ENCODE data around the gene GSE1. TPM values are rescaled to one million over a fixed set of nuclear protein-coding genes. Genes with fewer than 3 reads are reported as not detected.

The GSE1 gene
- total and polyA plus RNA-seq, 9 of the 15 experiments (the other 6 are each of a cell fraction or from before 2014, with no cell fraction given) = 12.2 to 244 (median 57.9) TPM

DNA sequence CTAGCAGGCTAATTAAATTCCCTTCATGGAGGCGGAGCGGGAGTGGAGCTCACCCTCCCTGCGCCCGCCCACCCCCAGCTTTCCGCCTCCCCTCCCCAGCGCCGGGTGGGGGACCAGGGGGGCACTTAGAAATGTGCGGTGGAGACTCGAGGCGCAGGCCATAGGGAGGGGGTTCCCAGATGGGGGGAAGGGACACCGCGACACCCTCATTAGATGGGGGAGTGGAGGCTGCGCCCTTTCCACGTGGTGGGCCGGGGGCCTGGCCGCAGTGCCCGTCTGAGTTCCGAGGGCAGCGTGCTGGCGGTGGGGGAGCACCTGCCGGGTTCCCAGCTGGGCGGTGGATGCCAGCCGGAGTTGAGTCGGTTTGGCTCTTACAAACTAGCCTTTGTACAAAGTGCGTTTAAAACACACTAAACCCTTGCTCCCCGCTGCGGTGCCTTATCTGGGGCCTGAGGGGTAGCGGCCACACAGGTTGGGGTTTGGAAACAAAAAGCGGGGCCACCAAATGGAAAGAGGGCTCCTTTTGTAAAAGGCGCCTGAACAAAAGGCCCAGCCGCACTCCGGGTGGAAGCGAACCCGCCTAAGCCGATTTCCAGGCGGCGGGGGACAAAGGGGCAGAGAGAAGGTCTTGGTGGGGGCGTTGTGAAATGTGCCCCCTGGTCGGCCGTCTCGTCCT lies 1.4 kb downstream of the GSE1 start (continued):
- TF ChIP-seq, protein P1, sequence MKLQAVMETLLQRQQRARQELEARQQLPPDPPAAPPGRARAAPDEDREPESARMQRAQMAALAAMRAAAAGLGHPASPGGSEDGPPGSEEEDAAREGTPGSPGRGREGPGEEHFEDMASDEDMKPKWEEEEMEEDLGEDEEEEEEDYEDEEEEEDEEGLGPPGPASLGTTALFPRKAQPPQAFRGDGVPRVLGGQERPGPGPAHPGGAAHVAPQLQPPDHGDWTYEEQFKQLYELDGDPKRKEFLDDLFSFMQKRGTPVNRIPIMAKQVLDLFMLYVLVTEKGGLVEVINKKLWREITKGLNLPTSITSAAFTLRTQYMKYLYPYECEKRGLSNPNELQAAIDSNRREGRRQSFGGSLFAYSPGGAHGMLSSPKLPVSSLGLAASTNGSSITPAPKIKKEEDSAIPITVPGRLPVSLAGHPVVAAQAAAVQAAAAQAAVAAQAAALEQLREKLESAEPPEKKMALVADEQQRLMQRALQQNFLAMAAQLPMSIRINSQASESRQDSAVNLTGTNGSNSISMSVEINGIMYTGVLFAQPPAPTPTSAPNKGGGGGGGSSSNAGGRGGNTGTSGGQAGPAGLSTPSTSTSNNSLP (IDR thresholded peaks at IDR 0.05; ENCODE audit: borderline replicate concordance, low read depth, low read length) = no peak
- TF ChIP-seq, protein P2, sequence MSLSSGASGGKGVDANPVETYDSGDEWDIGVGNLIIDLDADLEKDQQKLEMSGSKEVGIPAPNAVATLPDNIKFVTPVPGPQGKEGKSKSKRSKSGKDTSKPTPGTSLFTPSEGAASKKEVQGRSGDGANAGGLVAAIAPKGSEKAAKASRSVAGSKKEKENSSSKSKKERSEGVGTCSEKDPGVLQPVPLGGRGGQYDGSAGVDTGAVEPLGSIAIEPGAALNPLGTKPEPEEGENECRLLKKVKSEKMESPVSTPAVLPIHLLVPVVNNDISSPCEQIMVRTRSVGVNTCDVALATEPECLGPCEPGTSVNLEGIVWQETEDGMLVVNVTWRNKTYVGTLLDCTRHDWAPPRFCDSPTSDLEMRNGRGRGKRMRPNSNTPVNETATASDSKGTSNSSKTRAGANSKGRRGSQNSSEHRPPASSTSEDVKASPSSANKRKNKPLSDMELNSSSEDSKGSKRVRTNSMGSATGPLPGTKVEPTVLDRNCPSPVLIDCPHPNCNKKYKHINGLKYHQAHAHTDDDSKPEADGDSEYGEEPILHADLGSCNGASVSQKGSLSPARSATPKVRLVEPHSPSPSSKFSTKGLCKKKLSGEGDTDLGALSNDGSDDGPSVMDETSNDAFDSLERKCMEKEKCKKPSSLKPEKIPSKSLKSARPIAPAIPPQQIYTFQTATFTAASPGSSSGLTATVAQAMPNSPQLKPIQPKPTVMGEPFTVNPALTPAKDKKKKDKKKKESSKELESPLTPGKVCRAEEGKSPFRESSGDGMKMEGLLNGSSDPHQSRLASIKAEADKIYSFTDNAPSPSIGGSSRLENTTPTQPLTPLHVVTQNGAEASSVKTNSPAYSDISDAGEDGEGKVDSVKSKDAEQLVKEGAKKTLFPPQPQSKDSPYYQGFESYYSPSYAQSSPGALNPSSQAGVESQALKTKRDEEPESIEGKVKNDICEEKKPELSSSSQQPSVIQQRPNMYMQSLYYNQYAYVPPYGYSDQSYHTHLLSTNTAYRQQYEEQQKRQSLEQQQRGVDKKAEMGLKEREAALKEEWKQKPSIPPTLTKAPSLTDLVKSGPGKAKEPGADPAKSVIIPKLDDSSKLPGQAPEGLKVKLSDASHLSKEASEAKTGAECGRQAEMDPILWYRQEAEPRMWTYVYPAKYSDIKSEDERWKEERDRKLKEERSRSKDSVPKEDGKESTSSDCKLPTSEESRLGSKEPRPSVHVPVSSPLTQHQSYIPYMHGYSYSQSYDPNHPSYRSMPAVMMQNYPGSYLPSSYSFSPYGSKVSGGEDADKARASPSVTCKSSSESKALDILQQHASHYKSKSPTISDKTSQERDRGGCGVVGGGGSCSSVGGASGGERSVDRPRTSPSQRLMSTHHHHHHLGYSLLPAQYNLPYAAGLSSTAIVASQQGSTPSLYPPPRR (CRISPR knock-in tag; IDR thresholded peaks at IDR 0.05; ENCODE audit: borderline replicate concordance) = no peak
- TF ChIP-seq, protein P3, sequence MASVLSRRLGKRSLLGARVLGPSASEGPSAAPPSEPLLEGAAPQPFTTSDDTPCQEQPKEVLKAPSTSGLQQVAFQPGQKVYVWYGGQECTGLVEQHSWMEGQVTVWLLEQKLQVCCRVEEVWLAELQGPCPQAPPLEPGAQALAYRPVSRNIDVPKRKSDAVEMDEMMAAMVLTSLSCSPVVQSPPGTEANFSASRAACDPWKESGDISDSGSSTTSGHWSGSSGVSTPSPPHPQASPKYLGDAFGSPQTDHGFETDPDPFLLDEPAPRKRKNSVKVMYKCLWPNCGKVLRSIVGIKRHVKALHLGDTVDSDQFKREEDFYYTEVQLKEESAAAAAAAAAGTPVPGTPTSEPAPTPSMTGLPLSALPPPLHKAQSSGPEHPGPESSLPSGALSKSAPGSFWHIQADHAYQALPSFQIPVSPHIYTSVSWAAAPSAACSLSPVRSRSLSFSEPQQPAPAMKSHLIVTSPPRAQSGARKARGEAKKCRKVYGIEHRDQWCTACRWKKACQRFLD (CRISPR knock-in tag; IDR thresholded peaks at IDR 0.05) = peak; percentile 41; the same call in 1 of the 2 replicates
- peak; percentile 30; the same call in 1 of the 2 replicates for TF ChIP-seq PHF8 (IDR thresholded peaks at IDR 0.05; ENCODE audit: borderline replicate concordance, low read length)
- no peak for TF ChIP-seq ZNF75A (CRISPR knock-in tag; IDR thresholded peaks at IDR 0.05)
- TF ChIP-seq POLR3G (IDR thresholded peaks at IDR 0.05; ENCODE audit: extremely low read depth, insufficient read length, insufficient replicate concordance) = no peak
- TF ChIP-seq CEBPG (CRISPR knock-in tag; IDR thresholded peaks at IDR 0.05) = no peak
- TF ChIP-seq CEBPG (tag; conservative IDR thresholded peaks at IDR 0.05 in 1 of 2, IDR thresholded peaks at IDR 0.05 in 1 of 2) = 0 out of 4 replicates have a peak, but pooled peaks of 1 of the 2 experiments have one; percentile 11
- TF ChIP-seq SLC30A9 (CRISPR knock-in tag; IDR thresholded peaks at IDR 0.05) = no peak
- TF ChIP-seq TAL1 (IDR thresholded peaks at IDR 0.05) = no peak
- no peak for TF ChIP-seq ZNF197 (CRISPR knock-in tag; IDR thresholded peaks at IDR 0.05; ENCODE audit: low read depth)
- no peak for TF ChIP-seq ZSCAN32 (CRISPR knock-in tag; IDR thresholded peaks at IDR 0.05)
- no peak for TF ChIP-seq L3MBTL2 (IDR thresholded peaks at IDR 0.05)
- TF ChIP-seq FOXJ2 (tag; IDR thresholded peaks at IDR 0.05) = no peak
- TF ChIP-seq NCOA2 (IDR thresholded peaks at IDR 0.05; ENCODE audit: partially characterized antibody in 2 of 2) = no peak
- TF ChIP-seq POLR2AphosphoS5 (IDR thresholded peaks at IDR 0.05; ENCODE audit: control insufficient read depth, insufficient read depth, low read depth, low read length) = peak; percentile 4; the same call in 1 of the 2 replicates
- TF ChIP-seq SNRNP70 (optimal IDR thresholded peaks at IDR 0.05; ENCODE audit: low read depth, low read length) = no peak
- no peak for TF ChIP-seq ZNF76 (CRISPR knock-in tag; IDR thresholded peaks at IDR 0.05; ENCODE audit: borderline replicate concordance)
- TF ChIP-seq FIP1L1 (IDR thresholded peaks at IDR 0.05; ENCODE audit: low read depth, low read length, poor library complexity, severe bottlenecking) = no peak
- no peak for TF ChIP-seq GABPA (tag; conservative IDR thresholded peaks at IDR 0.05; ENCODE audit: low read depth)
